Activated CD4-positive, alpha-beta T cell treated with anti-CD3 and anti-CD28 coated beads, Interleukin-2, amount 50 U/mL, for 48 hours (primary cell): Measurements from ENCODE around the gene CA11.
A peak's percentile ranks its signal among the peaks of the same experiment; 100 is the strongest.
"Not testable (repeated sequence)": the region's sequence is repeated elsewhere in the genome, so short reads cannot be mapped to it uniquely, and the experiment has no call there.

Experiments used
- DNase-seq, 2 experiments: peaks; one replicate each; pipeline ENCODE4 v3.0.0-alpha.2; 2020

CA11 gene

GRCh38 chr19:48646001-48646721, at the start of gene CA11:
TSS of gene CA11 (minus strand) at chr19:48646187. CDS start at chr19:48645632, 555 bp downstream.
- peak; percentile 92 to 95 for DNase-seq

- DNase-seq, result not testable (repeated sequence)
Observed at GRCh38 chr19:48693629-48694028, 47.6 kb upstream of the CA11 start.

GRCh38 chr19:48689449-48689848, 43.5 kb upstream of the CA11 start:
- DNase-seq, result no peak

GRCh38 chr19:48687776-48688175, 41.8 kb upstream of the CA11 start:
- no peak for DNase-seq

GRCh38 chr19:48686637-48687036, 40.6 kb upstream of the CA11 start:
- DNase-seq, result not testable (repeated sequence)

GRCh38 chr19:48686088-48686487, 40.1 kb upstream of the CA11 start:
- no peak for DNase-seq

- DNase-seq, result no peak
Observed at GRCh38 chr19:48685583-48685982, 39.6 kb upstream of the CA11 start.

GRCh38 chr19:48683349-48683748, 37.4 kb upstream of the CA11 start:
- no peak for DNase-seq

- no peak for DNase-seq
Observed at GRCh38 chr19:48681127-48681470, 35.1 kb upstream of the CA11 start.

- DNase-seq, result no peak
Observed at GRCh38 chr19:48680436-48681126, 34.6 kb upstream of the CA11 start.

GRCh38 chr19:48680006-48680405, 34.0 kb upstream of the CA11 start:
- DNase-seq, result not testable (repeated sequence)

- DNase-seq, result no peak
Observed at GRCh38 chr19:48678201-48678600, 32.2 kb upstream of the CA11 start.

- no peak for DNase-seq
Observed at GRCh38 chr19:48676887-48677286, 30.9 kb upstream of the CA11 start.

- no peak for DNase-seq
Observed at GRCh38 chr19:48676487-48676886, 30.5 kb upstream of the CA11 start.

GRCh38 chr19:48674921-48675824, 29.2 kb upstream of the CA11 start:
- DNase-seq, result peak; percentile 77 to 82

GRCh38 chr19:48674216-48674809, 28.3 kb upstream of the CA11 start:
- no peak for DNase-seq

- no peak for DNase-seq
Observed at GRCh38 chr19:48673436-48674100, 27.6 kb upstream of the CA11 start.

GRCh38 chr19:48672994-48673393, 27.0 kb upstream of the CA11 start, which contains the start of gene NTN5:
TSS of gene NTN5 (minus strand) at chr19:48673017. CDS start at chr19:48670986, 2,031 bp downstream.
- no peak for DNase-seq

- no peak for DNase-seq
Observed at GRCh38 chr19:48671446-48671995, 25.5 kb upstream of the CA11 start.

GRCh38 chr19:48670699-48671445, 24.9 kb upstream of the CA11 start:
- no peak for DNase-seq
